Measurements from ENCODE around the gene TTLL5.

TTLL5 gene

GRCh38 chr14:75877292-75877691 lies 216.2 kb downstream of the TTLL5 start:
- Histone ChIP-seq H3K4me2 (ENCODE audit: low read length, poor library complexity, severe bottlenecking) (no peak overlapping the region), H3K9ac (ENCODE audit: low read length) (no peak overlapping the region), H3K23ac (ENCODE audit: low read length in 2 of 2) (no peak overlapping the region), H3K36me3 (ENCODE audit: control insufficient read depth in 1 of 2, insufficient read depth in 2 of 2, low read depth in 1 of 2, low read length in 2 of 2) (peaks cover 0 to 3% of the 10 kb centered on the region in 2 experiments), H4K8ac (ENCODE audit: low read length) (no peak overlapping the region), H3K27me3 (ENCODE audit: control insufficient read depth in 1 of 2, insufficient read depth in 1 of 2, low read length in 2 of 2) (no peaks in the 10 kb centered on the region), H3K4me1 (ENCODE audit: control insufficient read depth, insufficient read depth, low read depth, low read length) (peaks cover 2% of the 10 kb centered on the region), H2AFZ (ENCODE audit: low read depth, low read length) (no peak overlapping the region), H3K9me3 (ENCODE audit: control insufficient read depth, low read length) (no peaks in the 10 kb centered on the region), H2BK120ac (ENCODE audit: low read depth, low read length) (no peak overlapping the region), H3K4me3 (ENCODE audit: insufficient read depth in 1 of 2, low read depth in 1 of 2, low read length in 2 of 2) (no peak overlapping the region), H3K4ac (ENCODE audit: low read depth in 1 of 2, low read length in 2 of 2) (no peak overlapping the region), H3K27ac (ENCODE audit: low read length, poor library complexity, severe bottlenecking) (no peak overlapping the region), H2BK15ac (ENCODE audit: low read depth, poor library complexity, severe bottlenecking) (no peak overlapping the region), H4K91ac (ENCODE audit: low read length) (no peak overlapping the region), H2AK5ac (ENCODE audit: low read length, severe bottlenecking) (no peak overlapping the region), H3K79me1 (replicated peaks; ENCODE audit: low read length, poor library complexity, severe bottlenecking) (peaks cover 2% of the 10 kb centered on the region), H2BK5ac (ENCODE audit: low read depth, low read length, poor library complexity, severe bottlenecking) (no peak overlapping the region), H2BK12ac (ENCODE audit: low read length in 2 of 2) (no peak overlapping the region), H3K18ac (ENCODE audit: low read depth in 1 of 2, low read length in 2 of 2) (no peak overlapping the region), H3K14ac (ENCODE audit: low read length in 2 of 2) (no peak overlapping the region)
- peak; percentile 63 for DNase-seq
- no CpG with 5 or more reads among the region's 1 CpG for WGBS

- WGBS, result 100% methylated on average over 2 of the region's 4 CpGs
- no peaks in the 10 kb centered on the region for H3K9me3 ChIP-seq (ENCODE audit: control insufficient read depth, low read length)
- H2BK5ac ChIP-seq (ENCODE audit: low read depth, low read length, poor library complexity, severe bottlenecking), result no peak overlapping the region
- no peak overlapping the region for H3K23ac ChIP-seq (ENCODE audit: low read length in 2 of 2)
- no peak overlapping the region for H3K4ac ChIP-seq (ENCODE audit: low read depth in 1 of 2, low read length in 2 of 2)
- no peaks in the 10 kb centered on the region for H3K79me1 ChIP-seq (replicated peaks; ENCODE audit: low read length, poor library complexity, severe bottlenecking)
- H3K4me3 ChIP-seq (ENCODE audit: insufficient read depth in 1 of 2, low read depth in 1 of 2, low read length in 2 of 2), result no peak overlapping the region
- no peak overlapping the region for H2BK120ac ChIP-seq (ENCODE audit: low read depth, low read length)
- H3K36me3 ChIP-seq (ENCODE audit: control insufficient read depth in 1 of 2, insufficient read depth in 2 of 2, low read depth in 1 of 2, low read length in 2 of 2), result peaks cover 0 to 3% of the 10 kb centered on the region in 2 experiments
- no peak overlapping the region for H2BK15ac ChIP-seq (ENCODE audit: low read depth, poor library complexity, severe bottlenecking)
- H4K91ac ChIP-seq (ENCODE audit: low read length), result no peak overlapping the region
- no peak overlapping the region for H3K27ac ChIP-seq (ENCODE audit: low read length, poor library complexity, severe bottlenecking)
- no peak overlapping the region for H3K14ac ChIP-seq (ENCODE audit: low read length in 2 of 2)
- H3K18ac ChIP-seq (ENCODE audit: low read depth in 1 of 2, low read length in 2 of 2), result no peak overlapping the region
- H3K4me2 ChIP-seq (ENCODE audit: low read length, poor library complexity, severe bottlenecking), result no peak overlapping the region
- no peaks in the 10 kb centered on the region for H3K27me3 ChIP-seq (ENCODE audit: control insufficient read depth in 1 of 2, insufficient read depth in 1 of 2, low read length in 2 of 2)
- no peak overlapping the region for H2BK12ac ChIP-seq (ENCODE audit: low read length in 2 of 2)
- no peak for DNase-seq
- H3K4me1 ChIP-seq (ENCODE audit: control insufficient read depth, insufficient read depth, low read depth, low read length), result peaks cover 2% of the 10 kb centered on the region
- H2AFZ ChIP-seq (ENCODE audit: low read depth, low read length), result no peak overlapping the region
- H3K9ac ChIP-seq (ENCODE audit: low read length), result no peak overlapping the region
- no peak overlapping the region for H4K8ac ChIP-seq (ENCODE audit: low read length)
- H2AK5ac ChIP-seq (ENCODE audit: low read length, severe bottlenecking), result no peak overlapping the region
Measured at GRCh38 chr14:75877884-75878283, 216.8 kb downstream of the TTLL5 start.

- Histone ChIP-seq H3K27ac (ENCODE audit: low read length, poor library complexity, severe bottlenecking) (no peak overlapping the region), H3K79me1 (replicated peaks; ENCODE audit: low read length, poor library complexity, severe bottlenecking) (no peaks in the 10 kb centered on the region), H3K9me3 (ENCODE audit: control insufficient read depth, low read length) (no peaks in the 10 kb centered on the region), H3K4me3 (ENCODE audit: insufficient read depth in 1 of 2, low read depth in 1 of 2, low read length in 2 of 2) (no peak overlapping the region), H2BK15ac (ENCODE audit: low read depth, poor library complexity, severe bottlenecking) (no peak overlapping the region), H3K14ac (ENCODE audit: low read length in 2 of 2) (no peak overlapping the region), H2AFZ (ENCODE audit: low read depth, low read length) (no peak overlapping the region), H3K27me3 (ENCODE audit: control insufficient read depth in 1 of 2, insufficient read depth in 1 of 2, low read length in 2 of 2) (no peaks in the 10 kb centered on the region), H3K36me3 (ENCODE audit: control insufficient read depth in 1 of 2, insufficient read depth in 2 of 2, low read depth in 1 of 2, low read length in 2 of 2) (peaks cover 0 to 3% of the 10 kb centered on the region in 2 experiments), H4K8ac (ENCODE audit: low read length) (no peak overlapping the region), H4K91ac (ENCODE audit: low read length) (no peak overlapping the region), H2BK5ac (ENCODE audit: low read depth, low read length, poor library complexity, severe bottlenecking) (no peak overlapping the region), H3K4me2 (ENCODE audit: low read length, poor library complexity, severe bottlenecking) (no peak overlapping the region), H3K18ac (ENCODE audit: low read depth in 1 of 2, low read length in 2 of 2) (no peak overlapping the region), H3K4me1 (ENCODE audit: control insufficient read depth, insufficient read depth, low read depth, low read length) (peaks cover 2% of the 10 kb centered on the region), H3K23ac (ENCODE audit: low read length in 2 of 2) (no peak overlapping the region), H2AK5ac (ENCODE audit: low read length, severe bottlenecking) (no peak overlapping the region), H3K4ac (ENCODE audit: low read depth in 1 of 2, low read length in 2 of 2) (no peak overlapping the region), H2BK12ac (ENCODE audit: low read length in 2 of 2) (no peak overlapping the region), H3K9ac (ENCODE audit: low read length) (no peak overlapping the region), H2BK120ac (ENCODE audit: low read depth, low read length) (no peak overlapping the region)
- 90% methylated on average over 2 of the region's 3 CpGs for WGBS
- peak; percentile 74 for DNase-seq
Measured at GRCh38 chr14:75879031-75879430, 218.0 kb downstream of the TTLL5 start.

- no peak overlapping the region for H3K4me2 ChIP-seq (ENCODE audit: low read length, poor library complexity, severe bottlenecking)
- H2BK5ac ChIP-seq (ENCODE audit: low read depth, low read length, poor library complexity, severe bottlenecking), result no peak overlapping the region
- no peak overlapping the region for H2BK12ac ChIP-seq (ENCODE audit: low read length in 2 of 2)
- H3K27me3 ChIP-seq (ENCODE audit: control insufficient read depth in 1 of 2, insufficient read depth in 1 of 2, low read length in 2 of 2), result no peaks in the 10 kb centered on the region
- no peaks in the 10 kb centered on the region for H3K79me1 ChIP-seq (replicated peaks; ENCODE audit: low read length, poor library complexity, severe bottlenecking)
- peak overlapping the region; percentile 9 for H2AK5ac ChIP-seq (ENCODE audit: low read length, severe bottlenecking)
- H3K4me1 ChIP-seq (ENCODE audit: control insufficient read depth, insufficient read depth, low read depth, low read length), result peaks cover 4% of the 10 kb centered on the region
- no peak overlapping the region for H2AFZ ChIP-seq (ENCODE audit: low read depth, low read length)
- H3K9ac ChIP-seq (ENCODE audit: low read length), result no peak overlapping the region
- H3K14ac ChIP-seq (ENCODE audit: low read length in 2 of 2), result no peak overlapping the region
- peaks cover 0 to 3% of the 10 kb centered on the region in 2 experiments for H3K36me3 ChIP-seq (ENCODE audit: control insufficient read depth in 1 of 2, insufficient read depth in 2 of 2, low read depth in 1 of 2, low read length in 2 of 2)
- WGBS, result 100% methylated on average over 1 of the region's 1 CpG
- H4K8ac ChIP-seq (ENCODE audit: low read length), result no peak overlapping the region
- H2BK15ac ChIP-seq (ENCODE audit: low read depth, poor library complexity, severe bottlenecking), result no peak overlapping the region
- H3K4ac ChIP-seq (ENCODE audit: low read depth in 1 of 2, low read length in 2 of 2), result no peak overlapping the region
- no peaks in the 10 kb centered on the region for H3K9me3 ChIP-seq (ENCODE audit: control insufficient read depth, low read length)
- DNase-seq, result no peak
- H4K91ac ChIP-seq (ENCODE audit: low read length), result no peak overlapping the region
- no peak overlapping the region for H3K27ac ChIP-seq (ENCODE audit: low read length, poor library complexity, severe bottlenecking)
- H3K4me3 ChIP-seq (ENCODE audit: insufficient read depth in 1 of 2, low read depth in 1 of 2, low read length in 2 of 2), result no peak overlapping the region
- H3K18ac ChIP-seq (ENCODE audit: low read depth in 1 of 2, low read length in 2 of 2), result no peak overlapping the region
- H2BK120ac ChIP-seq (ENCODE audit: low read depth, low read length), result no peak overlapping the region
- H3K23ac ChIP-seq (ENCODE audit: low read length in 2 of 2), result no peak overlapping the region
Measured at GRCh38 chr14:75880512-75880911, 219.5 kb downstream of the TTLL5 start.
